OCI-LY7 (cell line): Measurements from ENCODE around the gene EPS8L1. TPM values are rescaled to one million over a fixed set of nuclear protein-coding genes. Genes with fewer than 3 reads are reported as not detected.

Source experiments
- BruUV-seq: library from RNA; stranded (reverse); fragments of 400-500 nt; replicated peaks from 2 replicates; lab custom pipeline; 2021; lab: Mats Ljungman, UMichigan
- CTCF ChIA-PET: fragments of 300-600 bp; sonication (Branson Sonifier 250); formaldehyde crosslinking; loops from one replicate; lab custom pipeline; 2022; ENCODE audit warnings: antibody characterized with exemption; ENCODE audit not compliant: unreplicated experiment; lab: Charles Lee
- POLR2A ChIA-PET: fragments of 300-600 bp; sonication (Branson Sonifier 250); formaldehyde crosslinking; loops from one replicate; lab custom pipeline; 2022; ENCODE audit warnings: antibody characterized with exemption; lab: Charles Lee
- DNase-seq: peaks from one replicate; pipeline ENCODE4 v3.0.0-alpha.2; 2015; ENCODE audit warnings: low spot score
- H2AFZ ChIP-seq: fragments of 200-600 bp; sonication (generic), shearing (Covaris generic); 2 replicates; pipeline ENCODE4 v1.6.1; 2014; ENCODE audit warnings: mild to moderate bottlenecking, antibody characterized with exemption, low read length, moderate library complexity
- H3K27ac ChIP-seq: fragments of 200-600 bp; sonication (generic); 2 replicates; pipeline ENCODE4 v1.5.1; 2014; ENCODE audit warnings: mixed run types, low read depth, mild to moderate bottlenecking, moderate library complexity, low read length, inconsistent platforms; ENCODE audit not compliant: poor library complexity, severe bottlenecking
- H3K36me3 ChIP-seq: fragments of 200-600 bp; sonication (generic); 2 replicates; pipeline ENCODE4 v1.6.1; 2014; ENCODE audit warnings: mild to moderate bottlenecking, antibody characterized with exemption, low read length, moderate library complexity, mixed read lengths; ENCODE audit not compliant: insufficient read depth
- H3K4me1 ChIP-seq: fragments of 200-600 bp; sonication (generic); 2 replicates; pipeline ENCODE4 v1.5.1; 2014; ENCODE audit warnings: mild to moderate bottlenecking, low read length; ENCODE audit not compliant: insufficient read depth, poor library complexity, severe bottlenecking
- H3K4me2 ChIP-seq: fragments of 200-600 bp; sonication (generic); 2 replicates; pipeline ENCODE4 v1.6.1; 2014; ENCODE audit warnings: mild to moderate bottlenecking, low read length
- H3K4me3 ChIP-seq: fragments of 200-600 bp; sonication (generic); 2 replicates; pipeline ENCODE4 v1.5.1; 2014; ENCODE audit warnings: mild to moderate bottlenecking, low read depth, low read length; ENCODE audit not compliant: poor library complexity, severe bottlenecking
- H3K79me2 ChIP-seq: fragments of 200-600 bp; sonication (generic); 2 replicates; pipeline ENCODE4 v1.6.1; 2016; ENCODE audit warnings: low read depth, mild to moderate bottlenecking, low read length, moderate library complexity, mixed read lengths; ENCODE audit not compliant: insufficient read depth
- H3K9me2 ChIP-seq: fragments of 200-600 bp; sonication (generic); 2 replicates; pipeline ENCODE4 v1.6.1; 2016; ENCODE audit warnings: mild to moderate bottlenecking, low read length, mixed read lengths; ENCODE audit not compliant: insufficient read depth
- H3K9me3 ChIP-seq: fragments of 200-600 bp; sonication (generic); 2 replicates; pipeline ENCODE4 v1.6.1; 2014; ENCODE audit warnings: mild to moderate bottlenecking, mixed run types, low read length, mixed read lengths
- H4K20me1 ChIP-seq: fragments of 200-600 bp; sonication (generic); 2 replicates; pipeline ENCODE4 v1.6.1; 2014; ENCODE audit warnings: mild to moderate bottlenecking, antibody characterized with exemption, low read length, moderate library complexity, mixed read lengths; ENCODE audit not compliant: insufficient read depth
- EZH2phosphoT487 ChIP-seq: fragments of 200-600 bp; sonication (generic); IDR thresholded peaks from 2 replicates; pipeline ENCODE4 v1.6.1; 2018; ENCODE audit warnings: low read depth, borderline replicate concordance, mild to moderate bottlenecking, mixed run types, antibody characterized with exemption, low read length, moderate library complexity, mixed read lengths
- intact Hi-C: fragments of 100-400 bp; cut with micrococcal nuclease; formaldehyde crosslinking; loops from one replicate; pipeline ENCODE4 v1.10.0; 2022; ENCODE audit not compliant: unreplicated experiment
- total RNA-seq, 2 experiments: library from RNA; depleted of rRNA in 1 of 2; stranded (reverse); fragments of >200 nt in 1 of 2; shearing (Covaris generic) in 1 of 2; gene quantifications; 2 replicates each; pipeline ENCODE4 v1.2.3, GENCODE V29; 2014 to 2022
- TF ChIP-seq, protein P1 (sequence below): fragments of 200-600 bp; sonication (generic); conservative IDR thresholded peaks from 2 replicates; pipeline ENCODE4 v1.5.1; 2014; ENCODE audit warnings: mild to moderate bottlenecking, antibody characterized with exemption, low read length, moderate library complexity, mixed read lengths

The EPS8L1 gene
- total RNA-seq, 2 experiments from 2014 or later: 11.1 to 12.5 TPM

DNA sequence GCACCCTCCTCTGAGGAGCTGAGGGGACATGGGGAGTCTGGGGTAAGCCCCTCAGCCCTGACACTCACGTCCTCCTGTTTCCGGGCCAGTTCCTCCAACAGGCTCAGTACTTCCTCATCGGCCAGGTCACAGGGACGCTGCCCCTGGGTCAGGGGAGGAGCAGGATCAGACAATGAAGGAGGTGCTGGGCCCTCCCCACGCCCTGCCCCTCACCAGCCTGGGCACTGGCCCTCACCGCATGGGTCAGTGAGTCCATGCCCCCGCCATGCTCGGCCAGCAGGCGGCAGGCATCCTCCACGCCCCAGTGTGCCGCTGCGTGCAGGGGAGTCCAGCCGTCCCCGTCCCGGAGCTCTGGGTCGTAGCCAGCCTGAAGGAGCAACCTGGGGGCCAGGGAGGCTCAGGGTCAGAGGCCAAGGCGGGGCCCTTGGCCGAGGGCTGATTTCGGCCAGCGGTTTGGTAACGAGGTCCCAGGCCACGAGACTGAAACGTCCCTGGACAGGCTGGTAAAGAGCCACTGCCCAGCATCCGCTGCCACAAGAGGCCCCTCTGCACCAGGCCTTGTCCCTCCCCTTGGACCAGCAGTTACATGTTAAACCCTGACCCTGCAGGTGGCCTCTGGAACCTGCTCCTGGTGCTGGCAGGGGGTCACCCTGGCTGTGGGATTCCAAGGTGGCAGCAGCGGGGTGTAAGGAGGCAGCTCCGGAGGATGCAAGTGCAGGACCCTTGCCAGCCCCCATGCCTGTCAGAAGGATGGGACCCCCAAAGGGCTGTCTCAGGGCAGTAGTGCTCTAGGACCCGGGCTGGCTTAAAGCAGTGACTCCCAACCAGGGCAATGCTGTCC, 23.3 kb downstream of the EPS8L1 start:
- H3K4me1 ChIP-seq: no peaks in the 10 kb centered on the region
- no peaks in the 10 kb centered on the region for H4K20me1 ChIP-seq
- no peak overlapping the region for H3K4me3 ChIP-seq
- intact Hi-C loops: no loop called here
- no TSS peak for BruUV-seq
- CTCF ChIA-PET: no interaction called here
- peaks cover 78% of the 10 kb centered on the region for H3K36me3 ChIP-seq
- no peaks in the 10 kb centered on the region for H3K9me2 ChIP-seq
- POLR2A ChIA-PET: no interaction called here
- H3K27ac ChIP-seq: no peak overlapping the region
- no peak for DNase-seq
- TF ChIP-seq EZH2phosphoT487: no peak
- TF ChIP-seq, protein P1, sequence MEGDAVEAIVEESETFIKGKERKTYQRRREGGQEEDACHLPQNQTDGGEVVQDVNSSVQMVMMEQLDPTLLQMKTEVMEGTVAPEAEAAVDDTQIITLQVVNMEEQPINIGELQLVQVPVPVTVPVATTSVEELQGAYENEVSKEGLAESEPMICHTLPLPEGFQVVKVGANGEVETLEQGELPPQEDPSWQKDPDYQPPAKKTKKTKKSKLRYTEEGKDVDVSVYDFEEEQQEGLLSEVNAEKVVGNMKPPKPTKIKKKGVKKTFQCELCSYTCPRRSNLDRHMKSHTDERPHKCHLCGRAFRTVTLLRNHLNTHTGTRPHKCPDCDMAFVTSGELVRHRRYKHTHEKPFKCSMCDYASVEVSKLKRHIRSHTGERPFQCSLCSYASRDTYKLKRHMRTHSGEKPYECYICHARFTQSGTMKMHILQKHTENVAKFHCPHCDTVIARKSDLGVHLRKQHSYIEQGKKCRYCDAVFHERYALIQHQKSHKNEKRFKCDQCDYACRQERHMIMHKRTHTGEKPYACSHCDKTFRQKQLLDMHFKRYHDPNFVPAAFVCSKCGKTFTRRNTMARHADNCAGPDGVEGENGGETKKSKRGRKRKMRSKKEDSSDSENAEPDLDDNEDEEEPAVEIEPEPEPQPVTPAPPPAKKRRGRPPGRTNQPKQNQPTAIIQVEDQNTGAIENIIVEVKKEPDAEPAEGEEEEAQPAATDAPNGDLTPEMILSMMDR: peak; percentile 23; the same call in 1 of the 2 replicates
- H3K9me3 ChIP-seq: no peaks in the 10 kb centered on the region
- H3K79me2 ChIP-seq: peaks cover 3% of the 10 kb centered on the region; the same call in 1 of the 2 replicates
- no peak overlapping the region for H3K4me2 ChIP-seq
- no peak overlapping the region for H2AFZ ChIP-seq

- ChIA-PET POLR2A (no interaction called here), CTCF (no interaction called here)
- intact Hi-C loops: no loop called here
- peaks cover 3% of the 10 kb centered on the region; the same call in 1 of the 2 replicates for H3K79me2 ChIP-seq
- no peaks in the 10 kb centered on the region for H3K9me3 ChIP-seq
- no peaks in the 10 kb centered on the region for H3K9me2 ChIP-seq
- no peak overlapping the region for H3K4me2 ChIP-seq
- no peaks in the 10 kb centered on the region for H3K4me1 ChIP-seq
- no peak for DNase-seq
- TF ChIP-seq, protein P1: peak; percentile 56
- no peak for TF ChIP-seq EZH2phosphoT487
- no peak overlapping the region for H3K4me3 ChIP-seq
- no TSS peak for BruUV-seq
- no peak overlapping the region for H2AFZ ChIP-seq
- no peaks in the 10 kb centered on the region for H4K20me1 ChIP-seq
- peaks cover 74% of the 10 kb centered on the region for H3K36me3 ChIP-seq
- H3K27ac ChIP-seq: no peak overlapping the region
These were observed 24.2 kb downstream of the EPS8L1 start for GRCh38 chr19:55099557-55100506.
